Stomach (tissue), 9 donors: Measurements from ENCODE around the gene PPP4R3A. TPM values are rescaled to one million over a fixed set of nuclear protein-coding genes. Genes with fewer than 3 reads are reported as not detected.

Experiments used
- DNase-seq, 2 donors: peaks; one replicate each; pipeline versions ENCODE4 v3.0.0 to v3.0.0-alpha.2; 2013 to 2019
- H3K27ac ChIP-seq, 5 donors: fragments of 200-600 bp in 4 of 5; sonication (generic) in 4 of 5; one replicate each; pipeline ENCODE4 v1.5.1; 2013 to 2019; ENCODE audit warnings: mild to moderate bottlenecking in 1 of 5, moderate library complexity in 1 of 5
- H3K27me3 ChIP-seq, 3 donors: fragments of 200-600 bp; sonication (generic); one replicate each; pipeline ENCODE4 v1.5.1; 2017 to 2019; ENCODE audit warnings: mixed run types in 1 of 3
- H3K36me3 ChIP-seq, 4 donors: fragments of 200-600 bp; sonication (generic); 1 replicate in 3 of 4; 2 replicates in 1 of 4; pipeline ENCODE4 v1.5.1; 2016 to 2019
- H3K4me1 ChIP-seq, 4 donors: fragments of 200-600 bp; sonication (generic); one replicate each; pipeline ENCODE4 v1.5.1; 2016 to 2019
- H3K4me3 ChIP-seq, 4 donors: fragments of 200-600 bp; sonication (generic) in 3 of 4; one replicate each; pipeline ENCODE4 v1.5.1; 2016 to 2019; ENCODE audit warnings: mild to moderate bottlenecking in 1 of 4
- H3K9me3 ChIP-seq, 4 donors: fragments of 200-600 bp; sonication (generic); one replicate each; pipeline ENCODE4 v1.5.1; 2016 to 2019
- EP300 ChIP-seq: sonication (generic); formaldehyde crosslinking; IDR thresholded peaks from one replicate; pipeline ENCODE4 v1.6.1; 2017; ENCODE audit warnings: antibody characterized with exemption
- POLR2A ChIP-seq, 4 donors: fragments of 450-650 bp; IDR thresholded peaks; one replicate each; pipeline ENCODE4 v1.6.1; 2016; ENCODE audit warnings: antibody characterized with exemption in 4 of 4, control low read depth in 2 of 4, mild to moderate bottlenecking in 1 of 4, moderate library complexity in 1 of 4
- POLR2AphosphoS5 ChIP-seq, 3 donors: sonication (generic); formaldehyde crosslinking; IDR thresholded peaks; one replicate each; pipeline ENCODE4 v1.6.1; 2016; ENCODE audit warnings: antibody characterized with exemption in 3 of 3
- WGBS, 5 donors: extraction: QIAGEN DNeasy Blood & Tissue Kit in 3 of 5; methylation state at CpG; one replicate each; pipeline versions ENCODE4 v1.1.5 to v1.1.7; 2013 to 2018; 5-methylcytosine and 5-hydroxymethylcytosine counted together
- intact Hi-C: fragments of 100-400 bp; cut with DNase I; formaldehyde crosslinking; loops from one replicate; pipeline ENCODE4 v1.15.1; 2023; ENCODE audit warnings: low total_unique reads
- polyA plus RNA-seq, 3 donors: library from polyadenylated mRNA; stranded (reverse); fragments of 200-250 nt; gene quantifications; one replicate each; pipeline ENCODE4 v1.2.3, GENCODE V29; 2013
- total RNA-seq, 5 donors: library from RNA; depleted of rRNA; stranded (reverse); fragments of >200 nt; gene quantifications; one replicate each; pipeline versions ENCODE4 v1.1.0 to v1.2.3, GENCODE V29; 2014 to 2016
- TF ChIP-seq, protein P1 (sequence below), 7 experiments: fragments of 450-650 bp in 4 of 7; fragments of 200-600 bp in 3 of 7; sonication (generic) in 3 of 7; IDR thresholded peaks; one replicate each; pipeline ENCODE4 v1.5.1; 2016 to 2019; ENCODE audit warnings: antibody characterized with exemption in 7 of 7, control low read depth in 2 of 7, mild to moderate bottlenecking in 1 of 7
- donor health status: healthy with polysubstance abuse.
- donor health status: Bipolar disorder and iron deficiency.
- donor health status: healthy.

The PPP4R3A gene
- total and polyA plus RNA-seq, 8 donors = 35.7 to 145 (median 68.2) TPM

DNA sequence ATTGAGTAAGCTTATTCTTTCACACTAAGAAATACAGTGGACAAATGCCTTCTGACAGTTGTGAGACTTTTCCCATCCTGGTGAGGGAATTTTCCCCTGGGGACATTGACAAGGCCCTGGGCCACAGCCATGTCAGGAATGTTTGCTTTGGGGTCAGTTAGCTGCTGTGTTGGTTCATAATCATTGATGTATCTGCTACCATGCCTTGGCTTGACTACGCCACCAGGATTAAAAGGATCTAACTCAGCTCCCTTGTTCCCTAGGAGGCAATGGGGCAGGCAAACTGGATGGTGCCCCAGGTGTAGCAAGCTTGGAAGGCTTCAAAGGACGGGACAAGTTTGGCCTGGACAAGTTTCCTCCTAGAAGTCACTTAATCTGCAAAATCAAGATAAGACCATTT is 89.4 kb downstream of the PPP4R3A start:
- intact Hi-C loops = loop anchor here (5.0 kb wide), 1 partner anchor 98 kb away; no protein-coding TSS in a partner anchor
- Histone ChIP-seq H3K4me3 (no peak overlapping the region), H3K4me1 (peaks cover 9 to 50% (median 29%) of the 10 kb centered on the region in 4 donors), H3K9me3 (no peaks in the 10 kb centered on the region), H3K36me3 (no peaks in the 10 kb centered on the region), H3K27ac (no peak overlapping the region), H3K27me3 (peaks cover 0 to 14% (median 0%) of the 10 kb centered on the region in 3 donors)
- TF ChIP-seq POLR2A (IDR thresholded peaks at IDR 0.05) = no peak
- DNase-seq = no peak
- WGBS, 5 donors = 68 to 81% (median 73%) methylated on average over 2 of the region's 2 CpGs

DNA sequence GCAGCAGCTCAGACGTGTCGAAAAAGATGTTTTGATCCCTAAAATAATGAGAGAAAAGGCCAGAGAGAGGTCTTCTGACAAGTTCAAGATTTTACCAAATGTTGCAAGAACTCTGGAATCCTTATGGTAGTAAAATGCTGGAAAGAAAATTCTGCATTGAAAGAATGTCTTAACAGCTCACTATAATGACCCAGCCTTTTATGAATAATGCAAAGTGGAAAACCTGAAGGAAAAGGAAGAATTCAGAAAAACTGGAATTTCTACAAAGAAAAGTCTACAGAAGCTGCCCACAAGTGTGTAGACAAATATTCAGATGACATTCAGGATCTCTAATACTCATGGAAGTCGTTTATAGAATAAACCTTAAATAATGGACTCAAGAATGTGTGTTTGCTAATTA is 90.7 kb downstream of the PPP4R3A start:
- Histone ChIP-seq H3K4me3 (no peak overlapping the region), H3K27ac (no peak overlapping the region), H3K36me3 (no peaks in the 10 kb centered on the region), H3K4me1 (peaks cover 9 to 53% (median 37%) of the 10 kb centered on the region in 4 donors), H3K9me3 (no peaks in the 10 kb centered on the region), H3K27me3 (peaks cover 0 to 14% (median 0%) of the 10 kb centered on the region in 3 donors)
- intact Hi-C loops = loop anchor here (10.0 kb wide), 1 partner anchor 65 kb away; no protein-coding TSS in a partner anchor
- no peak for DNase-seq
- TF ChIP-seq EP300 (no peak), POLR2A (IDR thresholded peaks at IDR 0.05) (no peak), POLR2AphosphoS5 (IDR thresholded peaks at IDR 0.05) (no peak)
- TF ChIP-seq, protein P1, sequence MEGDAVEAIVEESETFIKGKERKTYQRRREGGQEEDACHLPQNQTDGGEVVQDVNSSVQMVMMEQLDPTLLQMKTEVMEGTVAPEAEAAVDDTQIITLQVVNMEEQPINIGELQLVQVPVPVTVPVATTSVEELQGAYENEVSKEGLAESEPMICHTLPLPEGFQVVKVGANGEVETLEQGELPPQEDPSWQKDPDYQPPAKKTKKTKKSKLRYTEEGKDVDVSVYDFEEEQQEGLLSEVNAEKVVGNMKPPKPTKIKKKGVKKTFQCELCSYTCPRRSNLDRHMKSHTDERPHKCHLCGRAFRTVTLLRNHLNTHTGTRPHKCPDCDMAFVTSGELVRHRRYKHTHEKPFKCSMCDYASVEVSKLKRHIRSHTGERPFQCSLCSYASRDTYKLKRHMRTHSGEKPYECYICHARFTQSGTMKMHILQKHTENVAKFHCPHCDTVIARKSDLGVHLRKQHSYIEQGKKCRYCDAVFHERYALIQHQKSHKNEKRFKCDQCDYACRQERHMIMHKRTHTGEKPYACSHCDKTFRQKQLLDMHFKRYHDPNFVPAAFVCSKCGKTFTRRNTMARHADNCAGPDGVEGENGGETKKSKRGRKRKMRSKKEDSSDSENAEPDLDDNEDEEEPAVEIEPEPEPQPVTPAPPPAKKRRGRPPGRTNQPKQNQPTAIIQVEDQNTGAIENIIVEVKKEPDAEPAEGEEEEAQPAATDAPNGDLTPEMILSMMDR (IDR thresholded peaks at IDR 0.05) = no peak
- 49 to 57% (median 51%) methylated on average over 3 of the region's 3 CpGs for WGBS, 5 donors

DNA sequence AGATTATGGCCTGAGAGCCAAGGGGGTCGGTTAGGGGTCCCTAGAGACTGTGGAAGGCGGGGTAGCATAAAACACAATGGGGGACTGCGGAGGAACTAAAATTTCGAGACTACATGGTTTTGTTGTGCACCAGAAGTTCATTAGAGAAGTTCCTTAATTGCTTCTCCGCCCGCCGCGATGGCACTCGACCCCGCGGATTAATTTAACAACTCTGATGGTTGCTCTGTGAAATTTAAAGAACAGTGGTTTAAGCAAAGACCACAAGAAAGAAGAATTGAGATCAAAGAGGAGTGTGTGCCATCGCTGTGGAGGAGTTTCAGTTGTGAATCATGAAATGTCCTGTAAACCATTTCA is 91.1 kb downstream of the PPP4R3A start:
- Histone ChIP-seq H3K9me3 (no peaks in the 10 kb centered on the region), H3K27me3 (peaks cover 0 to 14% (median 0%) of the 10 kb centered on the region in 3 donors), H3K27ac (peak overlapping the region in 3 of 5 donors; percentile 81 to 90 (median 83)), H3K36me3 (no peaks in the 10 kb centered on the region), H3K4me1 (peaks cover 9 to 53% (median 40%) of the 10 kb centered on the region in 4 donors), H3K4me3 (peak overlapping the region in 3 of 4 donors; percentile 60 to 85 (median 73))
- 45 to 55% (median 52%) methylated on average over 12 of the region's 12 CpGs for WGBS, 5 donors
- intact Hi-C loops = loop anchor here (10.0 kb wide), 1 partner anchor 64 kb away; no protein-coding TSS in a partner anchor
- TF ChIP-seq, protein P1 (IDR thresholded peaks at IDR 0.05) = peak in 1 of 7 experiments; percentile 0
- TF ChIP-seq POLR2A (IDR thresholded peaks at IDR 0.05) (no peak), POLR2AphosphoS5 (IDR thresholded peaks at IDR 0.05) (no peak)
- peak in 1 of 2 donors; percentile 24 for DNase-seq

DNA sequence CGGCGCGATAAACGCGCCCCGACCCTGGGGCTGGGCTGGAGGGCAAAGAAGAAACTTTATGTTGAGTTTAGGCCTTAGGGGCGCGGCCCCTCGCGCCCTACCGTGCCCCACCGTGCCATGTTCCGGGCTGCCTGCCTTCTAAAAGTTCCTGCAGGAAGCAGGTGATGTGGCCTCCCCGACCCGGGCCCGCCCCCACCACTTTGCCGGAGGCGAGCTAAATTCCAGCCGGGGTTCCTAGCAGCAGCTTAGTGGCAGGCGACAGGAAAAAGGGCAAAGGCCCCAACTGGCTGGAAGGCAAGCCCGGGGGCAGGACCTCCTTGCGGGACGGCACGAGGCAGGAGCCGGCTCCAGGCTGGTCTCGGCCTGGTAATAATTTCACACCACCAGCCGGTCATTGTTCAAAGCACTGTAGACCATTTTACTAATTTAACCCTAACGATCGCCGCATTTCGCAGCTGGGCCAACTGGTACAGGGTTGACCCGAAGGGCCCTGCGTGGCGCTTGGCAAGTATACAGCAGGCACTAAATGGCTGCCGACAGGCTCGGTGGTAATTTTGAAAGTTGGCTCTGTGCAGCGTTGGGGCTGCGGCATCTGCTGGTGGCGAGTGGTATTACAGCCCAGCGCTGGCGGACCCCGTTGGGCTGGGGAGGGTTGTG is 91.6 kb downstream of the PPP4R3A start:
- Histone ChIP-seq H3K36me3 (no peaks in the 10 kb centered on the region), H3K9me3 (no peaks in the 10 kb centered on the region), H3K4me1 (peaks cover 9 to 58% (median 45%) of the 10 kb centered on the region in 4 donors), H3K4me3 (peak overlapping the region; percentile 60 to 85 (median 75)), H3K27me3 (peaks cover 0 to 14% (median 0%) of the 10 kb centered on the region in 3 donors), H3K27ac (peak overlapping the region; percentile 32 to 93 (median 83))
- intact Hi-C loops = loop anchor here (10.0 kb wide), 1 partner anchor 64 kb away; no protein-coding TSS in a partner anchor
- 1 to 3% (median 2%) methylated on average over 27 to 42 of the region's 42 CpGs for WGBS, 5 donors
- peak; percentile 79 to 84 for DNase-seq
- TF ChIP-seq POLR2A (IDR thresholded peaks at IDR 0.05) (no peak), EP300 (no peak), POLR2AphosphoS5 (IDR thresholded peaks at IDR 0.05) (no peak)
- TF ChIP-seq, protein P1 (IDR thresholded peaks at IDR 0.05) = peak in 6 of 7 experiments; percentile 94 to 100 (median 99)
